ENCODE results near the gene TEPSIN. TPM values are rescaled to one million over a fixed set of nuclear protein-coding genes. Genes with fewer than 3 reads are reported as not detected.

TEPSIN gene
- total and polyA plus RNA-seq, 2 of the 13 experiments (the other 11 are each of a cell fraction or from before 2014, with no cell fraction given): 16.1 to 18.8 TPM

GRCh38 chr17:81245024-81245664 is 6.3 kb upstream of the TEPSIN start (continued):
- TF ChIP-seq AKNA (CRISPR knock-in tag; IDR thresholded peaks at IDR 0.05; ENCODE audit: borderline replicate concordance) (0 out of 2 replicates have a peak, but pooled peaks have one; percentile 22), JARID2 (CRISPR knock-in tag; IDR thresholded peaks at IDR 0.05; ENCODE audit: insufficient replicate concordance) (no peak), XRCC5 (optimal IDR thresholded peaks at IDR 0.05; ENCODE audit: low read length) (peak; percentile 51), RXRB (CRISPR knock-in tag; IDR thresholded peaks at IDR 0.05; ENCODE audit: borderline replicate concordance) (peak; percentile 31), E2F1 (CRISPR knock-in tag; IDR thresholded peaks at IDR 0.05) (no peak), KDM1A (CRISPR knock-in tag; IDR thresholded peaks at IDR 0.05) (no peak), PHF21A (CRISPR knock-in tag; IDR thresholded peaks at IDR 0.05) (no peak; the same call in 1 of the 2 replicates), SKIL (CRISPR knock-in tag; IDR thresholded peaks at IDR 0.05; ENCODE audit: borderline replicate concordance) (no peak), ZBTB21 (CRISPR knock-in tag; IDR thresholded peaks at IDR 0.05) (no peak), ZNF263 (CRISPR knock-in tag; IDR thresholded peaks at IDR 0.05) (peak; percentile 54), ZNF776 (CRISPR knock-in tag; IDR thresholded peaks at IDR 0.05) (0 out of 2 replicates have a peak, but pooled peaks have one; percentile 39), ZNF496 (CRISPR knock-in tag; IDR thresholded peaks at IDR 0.05; ENCODE audit: insufficient replicate concordance) (no peak), ZNF605 (CRISPR knock-in tag; IDR thresholded peaks at IDR 0.05) (no peak), ZHX2 (IDR thresholded peaks at IDR 0.05; ENCODE audit: low read depth) (no peak; the same call in 1 of the 2 replicates), ZHX2 (CRISPR knock-in tag; IDR thresholded peaks at IDR 0.05; ENCODE audit: borderline replicate concordance) (0 out of 2 replicates have a peak, but pooled peaks have one; percentile 8)
